Measurements from ENCODE around the gene KIF1B. TPM values are rescaled to one million over a fixed set of nuclear protein-coding genes. Genes with fewer than 3 reads are reported as not detected.

Gene KIF1B
- polyA plus RNA-seq, 3 donors from 2014 or later, result 1.2 to 2.4 (median 1.8) TPM

- no peaks in the 10 kb centered on the region for H3K4me1 Mint-ChIP-seq
- H3K27ac Mint-ChIP-seq, result no peak overlapping the region
- H3K4me3 Mint-ChIP-seq, result no peak overlapping the region
- DNase-seq, result no peak
- peaks cover 0 to 2% (median 0%) of the 10 kb centered on the region in 3 donors for H3K27me3 Mint-ChIP-seq (ENCODE audit: low read depth in 3 of 3)
- peaks cover 9 to 11% (median 10%) of the 10 kb centered on the region in 3 donors for H3K36me3 Mint-ChIP-seq
- H3K9me3 Mint-ChIP-seq, result no peaks in the 10 kb centered on the region
Observed at GRCh38 chr1:10287023-10287645, 76.8 kb downstream of the KIF1B start.

GRCh38 chr1:10288029-10288615 is 77.8 kb downstream of the KIF1B start:
- DNase-seq, result no peak
- no peak overlapping the region for H3K4me3 Mint-ChIP-seq
- H3K27ac Mint-ChIP-seq, result no peak overlapping the region
- H3K9me3 Mint-ChIP-seq, result no peaks in the 10 kb centered on the region
- no peaks in the 10 kb centered on the region for H3K27me3 Mint-ChIP-seq (ENCODE audit: low read depth in 3 of 3)
- H3K4me1 Mint-ChIP-seq, result no peaks in the 10 kb centered on the region
- H3K36me3 Mint-ChIP-seq, result peaks cover 12 to 19% (median 17%) of the 10 kb centered on the region in 3 donors

- no peak for DNase-seq
- H3K27ac Mint-ChIP-seq, result no peak overlapping the region
Observed at GRCh38 chr1:10291705-10292104, 81.3 kb downstream of the KIF1B start.

GRCh38 chr1:10292188-10292587 is 81.8 kb downstream of the KIF1B start:
- no peaks in the 10 kb centered on the region for H3K27me3 Mint-ChIP-seq (ENCODE audit: low read depth in 3 of 3)
- H3K9me3 Mint-ChIP-seq, result no peaks in the 10 kb centered on the region
- H3K4me3 Mint-ChIP-seq, result no peak overlapping the region

More at GRCh38 chr1:10291705-10292104, 81.3 kb downstream of the KIF1B start:
- Mint-ChIP-seq H3K36me3 (peaks cover 9 to 29% (median 25%) of the 10 kb centered on the region in 3 donors), H3K27me3 (ENCODE audit: low read depth in 3 of 3) (no peaks in the 10 kb centered on the region), H3K4me3 (no peak overlapping the region), H3K4me1 (no peaks in the 10 kb centered on the region), H3K9me3 (no peaks in the 10 kb centered on the region)

GRCh38 chr1:10295481-10296085 is 85.2 kb downstream of the KIF1B start:
- H3K27me3 Mint-ChIP-seq (ENCODE audit: low read depth in 3 of 3), result no peaks in the 10 kb centered on the region
- no peaks in the 10 kb centered on the region for H3K4me1 Mint-ChIP-seq
- DNase-seq, result no peak
- H3K36me3 Mint-ChIP-seq, result peaks cover 9 to 45% (median 36%) of the 10 kb centered on the region in 3 donors
- no peak overlapping the region for H3K4me3 Mint-ChIP-seq
- H3K9me3 Mint-ChIP-seq, result no peaks in the 10 kb centered on the region
- no peak overlapping the region for H3K27ac Mint-ChIP-seq

More at GRCh38 chr1:10292188-10292587, 81.8 kb downstream of the KIF1B start:
- peaks cover 9 to 34% (median 30%) of the 10 kb centered on the region in 3 donors for H3K36me3 Mint-ChIP-seq
- no peaks in the 10 kb centered on the region for H3K4me1 Mint-ChIP-seq
- H3K27ac Mint-ChIP-seq, result no peak overlapping the region
- no peak for DNase-seq

GRCh38 chr1:10299151-10299550 is 88.8 kb downstream of the KIF1B start:
- Mint-ChIP-seq H3K36me3 (peaks cover 10 to 48% (median 33%) of the 10 kb centered on the region in 3 donors), H3K27ac (no peak overlapping the region), H3K4me3 (no peak overlapping the region), H3K9me3 (no peaks in the 10 kb centered on the region), H3K4me1 (peaks cover 6 to 10% of the 10 kb centered on the region in 2 donors), H3K27me3 (ENCODE audit: low read depth in 3 of 3) (peaks cover 0 to under 1% (median 0%) of the 10 kb centered on the region in 3 donors)
- DNase-seq, result no peak

GRCh38 chr1:10302416-10302815 is 92.0 kb downstream of the KIF1B start:
- H3K9me3 Mint-ChIP-seq, result no peaks in the 10 kb centered on the region
- no peak overlapping the region for H3K4me3 Mint-ChIP-seq
- H3K27me3 Mint-ChIP-seq (ENCODE audit: low read depth in 3 of 3), result peaks cover 0 to 4% (median 0%) of the 10 kb centered on the region in 3 donors
- no peak for DNase-seq
- H3K36me3 Mint-ChIP-seq, result peaks cover 10 to 29% (median 17%) of the 10 kb centered on the region in 3 donors
- H3K27ac Mint-ChIP-seq, result peak overlapping the region in 1 of 6 donors; percentile 62
- peaks cover 15 to 22% of the 10 kb centered on the region in 2 donors for H3K4me1 Mint-ChIP-seq

GRCh38 chr1:10304295-10304694 is 93.9 kb downstream of the KIF1B start:
- H3K27me3 Mint-ChIP-seq (ENCODE audit: low read depth in 3 of 3), result peaks cover 0 to 4% (median 0%) of the 10 kb centered on the region in 3 donors
- H3K36me3 Mint-ChIP-seq, result peaks cover 10 to 21% (median 12%) of the 10 kb centered on the region in 3 donors
- DNase-seq, result peak; percentile 7 to 40 (median 34)
- H3K9me3 Mint-ChIP-seq, result no peaks in the 10 kb centered on the region
- H3K4me3 Mint-ChIP-seq, result peak overlapping the region in 1 of 5 donors; percentile 33
- peak overlapping the region in 4 of 6 donors; percentile 32 to 69 (median 54) for H3K27ac Mint-ChIP-seq
- H3K4me1 Mint-ChIP-seq, result peaks cover 34 to 40% of the 10 kb centered on the region in 2 donors

- peaks cover 45 to 50% of the 10 kb centered on the region in 2 donors for H3K4me1 Mint-ChIP-seq
- no peak overlapping the region for H3K4me3 Mint-ChIP-seq
- H3K27me3 Mint-ChIP-seq (ENCODE audit: low read depth in 3 of 3), result peaks cover 0 to 8% (median 0%) of the 10 kb centered on the region in 3 donors
Observed at GRCh38 chr1:10306435-10306834, 96.1 kb downstream of the KIF1B start.

GRCh38 chr1:10308001-10308400 is 97.6 kb downstream of the KIF1B start:
- H3K9me3 Mint-ChIP-seq, result no peaks in the 10 kb centered on the region
- H3K27me3 Mint-ChIP-seq (ENCODE audit: low read depth in 3 of 3), result peaks cover 0 to 8% (median 0%) of the 10 kb centered on the region in 3 donors
- H3K4me1 Mint-ChIP-seq, result peaks cover 45 to 50% of the 10 kb centered on the region in 2 donors
- peak overlapping the region; percentile 87 to 96 (median 90) for H3K27ac Mint-ChIP-seq
- H3K4me3 Mint-ChIP-seq, result peak overlapping the region; percentile 54 to 72 (median 59)
- DNase-seq, result peak; percentile 47 to 71 (median 61)
- H3K36me3 Mint-ChIP-seq, result peaks cover 13 to 22% (median 14%) of the 10 kb centered on the region in 3 donors

More at GRCh38 chr1:10306435-10306834, 96.1 kb downstream of the KIF1B start:
- DNase-seq, result no peak
- Mint-ChIP-seq H3K36me3 (peaks cover 12 to 17% (median 12%) of the 10 kb centered on the region in 3 donors), H3K9me3 (no peaks in the 10 kb centered on the region), H3K27ac (no peak overlapping the region)

GRCh38 chr1:10309243-10310011 is 99.1 kb downstream of the KIF1B start:
- peaks cover 0 to 4% (median 0%) of the 10 kb centered on the region in 3 donors for H3K27me3 Mint-ChIP-seq (ENCODE audit: low read depth in 3 of 3)
- H3K36me3 Mint-ChIP-seq, result peaks cover 6 to 14% (median 7%) of the 10 kb centered on the region in 3 donors
- H3K4me3 Mint-ChIP-seq, result peak overlapping the region in 4 of 5 donors; percentile 27 to 56 (median 35)
- DNase-seq, result peak; percentile 5 to 33 (median 32)
- peak overlapping the region; percentile 63 to 96 (median 90) for H3K27ac Mint-ChIP-seq
- H3K9me3 Mint-ChIP-seq, result no peaks in the 10 kb centered on the region
- H3K4me1 Mint-ChIP-seq, result peaks cover 37% of the 10 kb centered on the region in 2 donors

- Mint-ChIP-seq H3K36me3 (peaks cover 4 to 9% (median 6%) of the 10 kb centered on the region in 3 donors), H3K9me3 (no peaks in the 10 kb centered on the region), H3K27ac (no peak overlapping the region), H3K4me1 (no peaks in the 10 kb centered on the region), H3K4me3 (no peak overlapping the region), H3K27me3 (ENCODE audit: low read depth in 3 of 3) (no peaks in the 10 kb centered on the region)
- DNase-seq, result no peak
Observed at GRCh38 chr1:10316752-10317151, 106.4 kb downstream of the KIF1B start.

- no peak overlapping the region for H3K27ac Mint-ChIP-seq
- H3K36me3 Mint-ChIP-seq, result peaks cover 8 to 11% (median 8%) of the 10 kb centered on the region in 3 donors
- H3K4me3 Mint-ChIP-seq, result no peak overlapping the region
- DNase-seq, result no peak
- peaks cover 3 to 7% of the 10 kb centered on the region in 2 donors for H3K4me1 Mint-ChIP-seq
- no peaks in the 10 kb centered on the region for H3K9me3 Mint-ChIP-seq
- H3K27me3 Mint-ChIP-seq (ENCODE audit: low read depth in 3 of 3), result no peaks in the 10 kb centered on the region
Observed at GRCh38 chr1:10319750-10320149, 109.4 kb downstream of the KIF1B start.

Measured in immature natural killer cell (primary cell).